ENCODE data around the gene BAX.

GRCh38 chr19:48997972-48998371 is 43.3 kb downstream of the BAX start:
- no peak for TF ChIP-seq PCBP2 (optimal IDR thresholded peaks at IDR 0.05; ENCODE audit: low read depth, low read length, poor library complexity, severe bottlenecking)
- TF ChIP-seq CTCF (CRISPR knock-in tag; IDR thresholded peaks at IDR 0.05), result peak; percentile 78
- no peak for TF ChIP-seq ZNF639 (CRISPR knock-in tag; conservative IDR thresholded peaks at IDR 0.05)
- TF ChIP-seq JUND (CRISPR knock-in tag; IDR thresholded peaks at IDR 0.05), result no peak
- 0 out of 2 replicates have a peak, but pooled peaks have one; percentile 32 for TF ChIP-seq SMAD1 (CRISPR knock-in tag; IDR thresholded peaks at IDR 0.05; ENCODE audit: borderline replicate concordance, low read depth)
- TF ChIP-seq YY1 (IDR thresholded peaks at IDR 0.05; ENCODE audit: insufficient read depth, insufficient replicate concordance, low read depth, low read length), result no peak
- no peak for TF ChIP-seq U2AF2 (IDR thresholded peaks at IDR 0.05; ENCODE audit: low read depth, low read length)
- TF ChIP-seq POLR2AphosphoS5 (IDR thresholded peaks at IDR 0.05; ENCODE audit: low read depth, low read length), result no peak
- no peak for TF ChIP-seq FOXK2 (IDR thresholded peaks at IDR 0.05)
- no peak for TF ChIP-seq ZNF772 (CRISPR knock-in tag; IDR thresholded peaks at IDR 0.05)
- no peak for TF ChIP-seq PBX3 (CRISPR knock-in tag; IDR thresholded peaks at IDR 0.05; ENCODE audit: borderline replicate concordance)
- TF ChIP-seq NONO (IDR thresholded peaks at IDR 0.05), result no peak
- TF ChIP-seq NONO (CRISPR knock-in tag; conservative IDR thresholded peaks at IDR 0.05), result no peak
- no peak for TF ChIP-seq MXD3 (CRISPR knock-in tag; IDR thresholded peaks at IDR 0.05)
